Measurements from ENCODE around the gene GPR152.
"Not testable (repeated sequence)": the region's sequence is repeated elsewhere in the genome, so short reads cannot be mapped to it uniquely, and the experiment has no call there.

The GPR152 gene

GRCh38 chr11:67403085-67403484 lies 49.4 kb downstream of the GPR152 start:
- not testable (repeated sequence) for ATAC-seq (replicated peaks); H3K27me3 Mint-ChIP-seq; DNase-seq; H3K9me3 Mint-ChIP-seq
- Mint-ChIP-seq H3K4me3 (peak overlapping the region; percentile 93 to 98), H3K4me1 (peaks cover 43 to 70% of the 10 kb centered on the region in 2 donors), H3K27ac (peak overlapping the region; percentile 92), H3K36me3 (peaks cover 30 to 42% of the 10 kb centered on the region in 2 donors)

GRCh38 chr11:67402192-67402839 lies 50.2 kb downstream of the GPR152 start:
- ATAC-seq (replicated peaks); DNase-seq; H3K27me3 Mint-ChIP-seq; H3K9me3 Mint-ChIP-seq: not testable (repeated sequence)
- peak overlapping the region; percentile 90 for H3K27ac Mint-ChIP-seq
- peaks cover 40 to 69% of the 10 kb centered on the region in 2 donors for H3K4me1 Mint-ChIP-seq
- peaks cover 38 to 41% of the 10 kb centered on the region in 2 donors for H3K36me3 Mint-ChIP-seq
- H3K4me3 Mint-ChIP-seq = peak overlapping the region; percentile 86 to 98

DNA sequence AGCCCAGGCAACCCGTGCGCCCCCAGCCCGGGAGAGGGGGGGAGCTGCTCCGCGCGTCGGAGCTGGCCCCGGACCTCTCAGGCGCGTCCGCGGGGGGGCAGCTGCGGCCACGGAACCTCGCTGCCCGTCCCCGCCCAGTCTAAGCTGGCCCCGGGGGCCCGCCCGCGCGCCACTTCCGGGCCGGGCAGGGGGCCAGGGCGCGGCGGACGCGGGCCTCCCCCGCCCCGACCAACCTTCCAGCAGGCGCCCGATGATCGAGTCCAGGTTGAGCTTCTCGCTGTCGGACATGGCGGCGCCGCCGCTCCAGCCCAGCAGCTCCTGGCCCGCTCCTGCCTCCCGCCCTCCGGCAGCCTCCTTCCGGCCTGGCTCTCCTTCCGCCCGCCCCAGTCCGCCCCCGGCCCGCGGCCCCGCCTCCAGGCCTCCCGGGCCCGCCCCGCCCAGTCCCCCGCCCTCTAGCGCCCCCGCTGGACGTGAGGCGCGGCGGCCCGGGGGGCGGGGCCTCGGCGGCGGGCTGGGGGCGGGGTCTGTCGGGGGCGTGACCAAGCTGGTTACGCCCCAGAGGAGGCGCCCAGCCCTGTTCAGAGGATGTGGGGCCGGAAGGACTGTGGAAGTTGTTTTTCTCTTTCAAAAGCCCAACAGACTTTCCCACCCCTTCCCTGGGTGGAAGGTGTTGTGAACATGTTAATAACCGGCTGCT lies 50.9 kb downstream of the GPR152 start, which contains the start of gene PPP1CA:
Gene PPP1CA (minus strand): TSS at position 364 of the 697 bp plus-strand sequence. CDS start 76 bp downstream, at position 288.
- DNase-seq = peak; percentile 86
- Mint-ChIP-seq H3K27me3 (no peaks in the 10 kb centered on the region), H3K9me3 (no peaks in the 10 kb centered on the region), H3K4me3 (peak within 1 kb of the TSS; percentile 86 to 98), H3K36me3 (peaks cover 41% of the 10 kb centered on the region in 2 donors), H3K27ac (peak within 1 kb of the TSS; percentile 90), H3K4me1 (peaks cover 37 to 69% of the 10 kb centered on the region in 2 donors)
- ATAC-seq (replicated peaks) = peak; percentile 75 to 82

Data from stimulated activated naive B cell treated with anti-CD40 and anti-IgM and Interleukin-4, amounts not matched to agents 10 μg/mL and 1 μg/mL and 100 μg/mL, for 72 hours (primary cell).